NAMALWA (cell line): Measurements from ENCODE around the gene PPP4R4.
"Not testable (repeated sequence)": the region's sequence is repeated elsewhere in the genome, so short reads cannot be mapped to it uniquely, and the experiment has no call there.

ENCODE experiments used
- DNase-seq: peaks from one replicate; pipeline ENCODE4 v3.0.0-alpha.2; 2015; ENCODE audit warnings: low spot score

PPP4R4 gene

GRCh38 chr14:94145902-94146527 lies 28.1 kb upstream of the PPP4R4 start:
- DNase-seq, result peak; percentile 38

DNA sequence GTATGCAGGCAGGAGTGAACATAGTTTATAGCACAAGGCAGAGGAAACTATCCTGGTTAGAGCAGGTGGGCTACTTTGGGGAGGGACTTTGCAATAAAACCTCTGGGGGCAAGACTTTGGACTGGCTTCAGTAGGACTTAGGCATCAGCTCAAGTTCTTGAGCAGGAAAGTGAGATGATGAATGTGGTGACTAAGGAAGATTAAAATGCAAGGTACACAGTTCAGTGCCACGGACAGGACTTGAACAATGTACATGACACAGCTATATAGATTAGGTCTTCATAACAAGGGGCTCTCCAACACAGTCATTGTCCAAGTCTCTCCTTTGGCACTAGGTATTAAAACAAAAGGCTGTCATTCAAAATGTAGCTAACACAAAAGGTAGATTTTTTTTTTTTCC lies 21.4 kb upstream of the PPP4R4 start:
- DNase-seq, result no peak

GRCh38 chr14:94153750-94154342 lies 20.3 kb upstream of the PPP4R4 start:
- DNase-seq, result no peak

- not testable (repeated sequence) for DNase-seq
Observed at GRCh38 chr14:94156143-94156542, 18.0 kb upstream of the PPP4R4 start.

- no peak for DNase-seq
Observed at GRCh38 chr14:94157197-94157596, 16.9 kb upstream of the PPP4R4 start.

DNA sequence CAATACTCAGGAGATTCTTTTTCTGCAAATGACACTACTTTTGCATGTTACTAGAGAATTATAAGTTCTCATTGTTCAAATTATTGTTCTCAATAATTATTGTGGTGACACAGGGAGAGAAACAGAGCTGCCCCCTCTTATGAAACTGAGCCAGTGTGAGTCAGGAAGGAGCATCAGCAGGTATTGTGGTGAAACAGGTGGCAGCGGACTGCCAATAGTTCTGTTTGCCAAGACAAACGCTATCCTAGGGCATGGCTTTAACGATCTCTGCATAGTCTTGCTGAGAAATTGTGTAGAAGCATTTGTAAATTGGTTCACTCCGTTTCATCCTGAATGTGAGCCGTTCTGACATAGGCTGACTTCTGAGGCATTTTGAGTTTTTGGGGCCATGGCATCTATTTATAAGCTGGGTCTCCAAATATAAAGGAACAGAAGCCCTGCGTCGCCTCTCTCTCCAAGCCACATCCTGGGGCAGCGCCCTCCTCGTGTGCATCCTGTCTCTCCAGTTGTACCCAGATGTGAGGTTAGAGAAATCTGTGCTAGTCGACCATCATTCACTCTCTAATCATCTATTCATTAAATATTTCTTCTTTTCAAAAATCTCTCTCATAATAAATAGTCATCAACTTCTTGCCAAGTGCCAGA lies 15.8 kb upstream of the PPP4R4 start:
- no peak for DNase-seq

DNA sequence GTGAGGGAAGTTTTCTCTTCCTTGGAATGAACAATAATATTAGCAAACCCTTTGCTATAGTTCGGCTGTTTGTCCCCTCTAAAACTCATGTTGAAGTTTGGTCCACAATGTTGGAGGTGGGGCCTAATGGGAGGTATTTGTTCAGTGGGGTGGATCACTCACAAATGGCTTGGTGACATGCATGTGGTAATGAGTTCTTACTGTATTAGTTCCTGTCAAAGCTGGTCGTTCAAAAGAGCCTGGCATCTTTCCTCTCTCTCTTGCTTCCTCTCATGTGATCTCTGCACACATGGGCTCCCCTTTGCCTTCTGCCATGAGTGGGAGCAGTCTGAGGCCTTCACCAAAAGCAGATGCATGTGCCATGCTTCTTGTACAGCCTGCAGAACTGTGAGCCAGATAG lies 13.1 kb upstream of the PPP4R4 start:
- no peak for DNase-seq

DNA sequence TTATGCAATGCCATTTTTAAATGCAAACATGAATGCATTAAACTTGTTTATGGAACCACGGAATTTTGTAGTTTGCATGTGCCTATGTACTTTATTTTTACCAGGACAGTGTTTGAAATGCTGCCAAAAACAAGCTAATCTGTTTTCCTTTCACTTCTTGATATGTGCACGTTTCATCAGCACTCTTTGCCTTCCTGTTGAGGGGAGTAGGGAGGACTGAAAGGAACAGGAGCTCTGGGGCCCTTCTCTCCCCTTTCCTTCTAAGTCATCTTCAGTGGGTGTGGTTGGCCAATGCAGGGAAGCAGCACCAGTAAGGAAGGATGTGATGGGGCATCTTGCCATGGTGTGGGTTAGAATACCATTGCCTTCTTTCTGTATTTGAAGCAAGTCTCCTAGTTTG lies 12.1 kb upstream of the PPP4R4 start:
- no peak for DNase-seq

DNA sequence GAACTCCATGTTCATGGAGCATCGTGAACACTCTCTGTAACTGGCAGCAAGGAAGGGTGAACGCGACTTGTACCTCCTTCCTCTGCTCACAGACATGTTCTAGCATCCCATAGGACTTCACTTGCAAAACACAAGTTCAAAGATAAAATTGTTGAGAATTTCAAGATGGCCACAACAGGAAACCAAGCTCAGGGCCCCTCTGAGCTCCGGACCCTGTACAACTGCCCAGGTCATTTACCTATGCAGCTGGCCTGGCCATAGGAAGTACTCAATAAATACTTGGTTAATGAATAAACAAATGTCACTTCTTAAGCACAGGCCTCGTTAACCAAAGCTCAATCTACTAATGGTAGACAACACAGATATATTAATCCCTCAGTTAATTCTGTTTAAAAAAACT lies 11.7 kb upstream of the PPP4R4 start:
- no peak for DNase-seq

GRCh38 chr14:94163796-94164195 lies 10.3 kb upstream of the PPP4R4 start:
- DNase-seq, result peak; percentile 21

DNA sequence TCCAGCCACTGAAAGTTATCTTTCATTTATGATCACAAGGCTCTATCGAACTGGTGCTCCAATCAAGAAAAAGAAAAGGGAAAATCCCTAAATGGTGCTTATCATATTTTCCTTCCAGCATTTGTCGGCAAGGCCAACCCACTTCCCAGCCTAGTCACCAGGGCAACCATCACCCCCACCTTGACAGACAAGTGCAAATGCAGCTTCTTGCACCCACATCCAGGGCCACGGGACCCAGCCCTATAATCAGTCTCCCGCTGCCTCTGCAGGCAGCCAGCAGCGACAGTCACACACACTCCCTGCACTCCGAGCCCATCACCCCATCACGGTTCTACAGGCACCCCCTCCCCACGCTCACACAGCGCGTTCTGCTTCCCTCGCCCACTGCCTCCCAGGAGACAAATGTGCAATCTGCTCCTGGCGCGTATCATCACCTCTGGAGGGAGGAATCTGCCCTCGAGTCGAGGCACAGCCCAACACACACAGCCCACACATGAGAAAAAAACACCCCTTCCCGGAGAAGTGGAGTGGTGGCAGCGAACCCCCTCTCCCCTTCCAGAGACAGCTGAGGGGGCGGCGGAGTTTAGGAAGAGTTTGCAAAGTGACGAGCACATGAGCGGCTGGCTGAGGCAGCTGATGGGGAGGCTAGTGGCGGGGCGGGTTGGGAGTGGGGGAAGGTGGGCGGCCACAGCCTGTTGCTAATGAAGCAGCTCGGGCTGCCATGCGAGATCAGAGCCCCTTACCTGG lies 9.3 kb upstream of the PPP4R4 start:
- no peak for DNase-seq

DNA sequence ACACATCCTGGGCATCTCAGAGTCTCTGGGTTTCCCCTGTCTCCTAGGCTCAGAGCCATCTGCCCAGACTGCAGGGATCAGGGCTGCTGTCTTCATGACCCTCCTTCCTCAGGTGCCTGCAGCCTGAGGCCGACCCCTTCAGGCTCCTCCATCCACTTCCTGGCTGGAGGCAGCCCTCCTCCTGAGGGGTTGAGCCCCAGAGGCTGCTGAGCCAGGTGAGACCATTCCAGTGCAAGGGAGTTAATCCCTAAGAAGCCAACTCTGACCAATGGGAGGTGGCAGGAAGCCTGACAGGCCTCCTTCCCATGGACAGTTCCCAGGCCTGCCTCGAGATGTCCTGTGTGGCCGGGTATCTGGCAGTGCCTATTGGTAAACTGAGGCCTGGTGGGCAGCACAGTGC lies 8.4 kb upstream of the PPP4R4 start:
- no peak for DNase-seq

GRCh38 chr14:94170136-94170535 lies 4.0 kb upstream of the PPP4R4 start:
- DNase-seq, result no peak

DNA sequence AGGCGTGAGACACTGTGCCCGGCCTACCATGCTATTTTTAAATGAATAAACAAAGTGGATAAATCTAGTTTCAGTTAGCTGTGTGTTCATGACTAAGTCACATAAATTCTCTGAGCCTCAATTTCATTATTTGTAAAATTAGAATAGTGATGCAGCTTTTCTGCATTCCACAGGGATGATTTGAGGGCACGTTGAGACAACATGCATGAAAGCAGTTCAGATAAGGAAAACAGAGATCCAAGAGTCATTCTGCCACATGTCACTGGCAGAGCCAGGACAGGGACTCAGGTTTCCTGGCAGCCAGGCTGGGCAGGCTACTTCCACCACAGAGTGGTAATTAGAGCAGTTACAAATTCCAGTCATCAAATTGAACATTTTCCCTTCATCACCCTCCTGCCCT lies 2.9 kb upstream of the PPP4R4 start:
- no peak for DNase-seq

DNA sequence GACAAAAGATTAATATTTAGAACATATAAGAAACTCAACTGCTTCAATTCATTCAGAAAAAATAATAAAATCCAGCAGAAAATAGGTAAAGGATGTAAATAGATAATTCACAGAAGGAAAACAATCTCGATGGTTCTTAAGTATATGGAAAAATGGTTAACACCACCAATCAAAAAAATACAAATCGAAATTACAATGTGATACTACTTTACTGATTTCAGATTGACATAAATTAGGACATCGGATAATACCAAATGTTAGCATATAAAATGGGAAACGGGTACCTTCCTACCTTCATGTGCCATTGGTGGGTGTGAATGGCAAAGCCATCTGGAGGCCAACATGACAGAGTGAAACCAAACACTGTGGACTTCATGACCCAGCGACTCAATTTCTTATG lies 1.6 kb upstream of the PPP4R4 start:
- no peak for DNase-seq

DNA sequence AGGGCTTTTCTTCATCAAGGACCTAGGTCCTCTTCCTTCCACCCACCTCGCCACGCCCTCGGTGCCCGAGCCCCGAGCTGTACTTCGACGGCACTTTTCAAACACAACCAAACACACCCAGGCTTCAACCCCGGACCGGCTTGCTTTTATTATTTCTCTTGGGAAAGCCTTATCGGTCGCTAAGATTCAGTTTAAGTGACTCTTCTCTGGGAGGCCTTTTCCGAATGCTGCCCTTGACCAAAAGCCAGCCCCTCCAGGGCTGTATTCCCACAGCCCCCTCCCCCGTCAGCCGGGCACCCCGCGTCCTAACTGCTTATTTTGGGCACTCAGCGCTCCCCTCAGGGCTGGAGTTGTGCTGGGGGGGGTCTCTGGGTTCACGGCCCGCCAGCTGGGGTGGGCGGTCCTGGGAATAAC lies 644 bp upstream of the PPP4R4 start:
- DNase-seq, result no peak

GRCh38 chr14:94174604-94175010 lies 485 bp downstream of the PPP4R4 start:
- peak; percentile 5 for DNase-seq

- DNase-seq, result no peak
Observed at GRCh38 chr14:94175011-94175745, 1.1 kb downstream of the PPP4R4 start.

- DNase-seq, result no peak
Observed at GRCh38 chr14:94175747-94176146, 1.6 kb downstream of the PPP4R4 start.

DNA sequence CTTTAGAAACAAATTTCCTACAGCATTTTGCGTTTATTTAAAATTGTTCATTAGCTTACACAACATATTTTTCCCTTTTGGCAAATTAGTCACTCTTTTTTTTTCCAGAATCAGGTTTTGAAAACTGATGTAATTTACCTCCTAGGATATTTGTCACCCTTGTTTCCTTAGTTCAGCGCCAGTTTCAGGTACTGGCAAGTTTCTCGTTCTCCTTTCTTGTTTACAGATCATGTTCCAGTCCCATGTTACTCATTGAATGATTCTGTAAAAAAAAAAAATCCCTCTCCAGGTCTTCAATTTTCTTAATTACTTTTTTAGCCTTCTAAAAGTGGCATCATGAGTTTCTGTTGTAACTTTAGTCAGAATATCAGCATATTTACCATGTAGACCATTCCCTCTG lies 2.7 kb downstream of the PPP4R4 start:
- no peak for DNase-seq

DNA sequence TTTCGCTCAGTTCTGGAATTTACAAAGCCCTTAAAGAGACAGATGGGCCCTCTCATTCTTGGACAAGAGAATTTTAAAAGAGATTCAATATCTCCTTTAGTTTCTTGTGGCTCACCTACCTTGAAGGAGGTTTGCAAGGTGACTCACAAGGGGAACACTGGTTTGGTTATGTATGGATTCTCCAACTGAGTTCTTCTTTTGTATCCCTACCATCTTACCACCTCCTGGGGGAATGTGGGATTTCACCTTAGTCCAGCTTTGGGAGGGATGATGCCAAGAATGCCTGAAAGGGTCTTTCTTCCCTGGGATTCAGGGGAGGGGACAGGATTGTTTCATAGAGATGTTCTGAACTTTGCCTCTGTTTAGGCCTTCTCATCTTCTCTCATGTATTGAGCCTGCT lies 3.7 kb downstream of the PPP4R4 start:
- DNase-seq, result no peak

- no peak for DNase-seq
Observed at GRCh38 chr14:94179244-94179643, 5.1 kb downstream of the PPP4R4 start.
